Endothelial cell of umbilical vein (primary cell): ENCODE data around the gene MASP1.

Experiments used
- JUN ChIP-seq: IDR thresholded peaks from 2 replicates; pipeline ENCODE4 v1.6.1; 2011; ENCODE audit warnings: borderline replicate concordance, low read depth; ENCODE audit not compliant: insufficient read length, insufficient read depth
- POLR2A ChIP-seq: IDR thresholded peaks from 2 replicates; pipeline ENCODE4 v1.6.1; 2012; ENCODE audit warnings: low read depth, mild to moderate bottlenecking, control low read depth, low read length
- POLR2AphosphoS5 ChIP-seq: IDR thresholded peaks from 2 replicates; pipeline ENCODE4 v1.6.1; 2012; ENCODE audit warnings: low read depth, mild to moderate bottlenecking, control low read depth, low read length, moderate library complexity; ENCODE audit not compliant: insufficient read depth
- TF ChIP-seq, protein P1 (sequence below), 2 donors: IDR thresholded peaks; 1 replicate in 1 of 2; 2 replicates in 1 of 2; pipeline ENCODE4 v1.5.1; 2011; ENCODE audit warnings: low read length in 2 of 2, mild to moderate bottlenecking in 2 of 2, moderate library complexity in 2 of 2, control low read depth in 1 of 2, inconsistent platforms in 1 of 2, low read depth in 1 of 2; ENCODE audit not compliant: insufficient read depth in 1 of 2; ENCODE audit errors: extremely low read depth in 1 of 2
- TF ChIP-seq, protein P2 (sequence below): IDR thresholded peaks from 2 replicates; pipeline ENCODE4 v1.6.1; 2011; ENCODE audit not compliant: insufficient read depth, insufficient read length

DNA sequence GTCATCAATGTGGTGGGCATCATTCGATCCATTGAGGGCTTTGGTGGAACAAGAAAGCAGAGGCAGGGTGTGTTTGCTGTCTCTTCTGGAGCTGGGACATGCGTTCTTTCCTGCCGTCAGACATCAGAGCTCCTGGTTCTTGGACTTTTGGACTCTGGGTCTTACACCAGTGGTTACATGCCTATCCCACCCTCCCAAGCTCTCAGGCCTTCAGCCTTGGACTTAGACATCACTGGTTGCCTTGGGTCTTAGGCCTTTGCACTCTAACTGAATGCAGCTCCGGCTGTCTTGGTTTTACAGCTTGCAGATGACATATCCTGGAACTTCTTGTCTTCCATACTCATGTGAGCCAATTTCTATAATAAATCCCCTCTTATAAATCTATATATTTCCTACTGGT, 8.1 kb upstream of the MASP1 start:
- TF ChIP-seq, protein P1, sequence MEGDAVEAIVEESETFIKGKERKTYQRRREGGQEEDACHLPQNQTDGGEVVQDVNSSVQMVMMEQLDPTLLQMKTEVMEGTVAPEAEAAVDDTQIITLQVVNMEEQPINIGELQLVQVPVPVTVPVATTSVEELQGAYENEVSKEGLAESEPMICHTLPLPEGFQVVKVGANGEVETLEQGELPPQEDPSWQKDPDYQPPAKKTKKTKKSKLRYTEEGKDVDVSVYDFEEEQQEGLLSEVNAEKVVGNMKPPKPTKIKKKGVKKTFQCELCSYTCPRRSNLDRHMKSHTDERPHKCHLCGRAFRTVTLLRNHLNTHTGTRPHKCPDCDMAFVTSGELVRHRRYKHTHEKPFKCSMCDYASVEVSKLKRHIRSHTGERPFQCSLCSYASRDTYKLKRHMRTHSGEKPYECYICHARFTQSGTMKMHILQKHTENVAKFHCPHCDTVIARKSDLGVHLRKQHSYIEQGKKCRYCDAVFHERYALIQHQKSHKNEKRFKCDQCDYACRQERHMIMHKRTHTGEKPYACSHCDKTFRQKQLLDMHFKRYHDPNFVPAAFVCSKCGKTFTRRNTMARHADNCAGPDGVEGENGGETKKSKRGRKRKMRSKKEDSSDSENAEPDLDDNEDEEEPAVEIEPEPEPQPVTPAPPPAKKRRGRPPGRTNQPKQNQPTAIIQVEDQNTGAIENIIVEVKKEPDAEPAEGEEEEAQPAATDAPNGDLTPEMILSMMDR (IDR thresholded peaks at IDR 0.05; ENCODE audit: extremely low read depth in 1 of 2, insufficient read depth in 1 of 2, low read depth in 1 of 2, low read length in 2 of 2): no peak
- TF ChIP-seq POLR2A (no peak), POLR2AphosphoS5 (no peak), JUN (no peak)
- TF ChIP-seq, protein P2, sequence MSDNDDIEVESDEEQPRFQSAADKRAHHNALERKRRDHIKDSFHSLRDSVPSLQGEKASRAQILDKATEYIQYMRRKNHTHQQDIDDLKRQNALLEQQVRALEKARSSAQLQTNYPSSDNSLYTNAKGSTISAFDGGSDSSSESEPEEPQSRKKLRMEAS: no peak
